ENCODE results near the gene CANT1. TPM values are rescaled to one million over a fixed set of nuclear protein-coding genes. Genes with fewer than 3 reads are reported as not detected.

The CANT1 gene
- total RNA-seq, 4 donors from 2014 or later = 21.2 to 33.7 (median 27.0) TPM

DNA sequence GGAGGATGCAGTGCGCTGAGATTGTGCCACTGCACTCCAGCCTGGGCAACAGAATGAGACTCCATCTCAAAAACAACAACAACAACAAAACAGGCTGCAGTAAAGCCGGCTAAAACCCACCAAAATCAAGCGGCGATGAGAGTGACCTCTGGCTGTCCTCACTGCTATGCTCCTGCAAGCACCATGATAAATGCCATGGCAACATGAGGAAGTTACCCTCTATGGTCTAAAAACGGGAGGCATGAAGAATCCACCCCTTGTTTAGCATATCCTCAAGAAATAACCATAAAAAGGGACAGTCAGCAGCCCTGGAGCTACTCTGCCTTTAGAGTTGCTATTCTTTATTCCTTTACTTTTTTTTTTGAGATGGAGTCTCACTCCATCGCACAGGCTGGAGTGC, 21.4 kb downstream of the CANT1 start:
- DNase-seq (ENCODE audit: extremely low spot score) = no peak
- H3K36me3 ChIP-seq = peaks cover 4 to 37% (median 33%) of the 10 kb centered on the region in 4 donors
- intact Hi-C loops (cut with DNase I) = no loop called here
- H3K27ac ChIP-seq (replicated peaks in 1 of 4) = no peak overlapping the region
- no peaks in the 10 kb centered on the region for H3K27me3 ChIP-seq
- no peaks in the 10 kb centered on the region for H3K9me3 ChIP-seq
- no peak overlapping the region for H3K4me3 ChIP-seq
- TF ChIP-seq POLR2AphosphoS5 (IDR thresholded peaks at IDR 0.05) (no peak), POLR2A (IDR thresholded peaks at IDR 0.05; ENCODE audit: low read depth) (no peak), EP300 (IDR thresholded peaks at IDR 0.05) (no peak), CTCF (IDR thresholded peaks at IDR 0.05) (no peak)
- peaks cover 16 to 26% (median 26%) of the 10 kb centered on the region in 4 donors for H3K4me1 ChIP-seq
- WGBS = 78% methylated on average over 3 of the region's 6 CpGs

- WGBS = 21% methylated on average over 15 of the region's 15 CpGs
- Histone ChIP-seq H3K27me3 (no peaks in the 10 kb centered on the region), H3K4me1 (peaks cover 16 to 26% (median 22%) of the 10 kb centered on the region in 4 donors), H3K27ac (replicated peaks in 1 of 4) (peak overlapping the region; percentile 22 to 68 (median 43)), H3K4me3 (peak overlapping the region; percentile 25 to 49 (median 38)), H3K9me3 (no peaks in the 10 kb centered on the region), H3K36me3 (peaks cover 4 to 23% (median 19%) of the 10 kb centered on the region in 4 donors)
- intact Hi-C loops (cut with DNase I) = no loop called here
- no peak for DNase-seq (ENCODE audit: extremely low spot score)
- TF ChIP-seq POLR2AphosphoS5 (IDR thresholded peaks at IDR 0.05) = peak; percentile 17 to 24
- no peak for TF ChIP-seq POLR2A (IDR thresholded peaks at IDR 0.05; ENCODE audit: low read depth)
- no peak for TF ChIP-seq EP300 (IDR thresholded peaks at IDR 0.05)
- TF ChIP-seq CTCF (IDR thresholded peaks at IDR 0.05) = no peak
These were observed 22.8 kb downstream of the CANT1 start for GRCh38 chr17:78986649-78987328.

DNA sequence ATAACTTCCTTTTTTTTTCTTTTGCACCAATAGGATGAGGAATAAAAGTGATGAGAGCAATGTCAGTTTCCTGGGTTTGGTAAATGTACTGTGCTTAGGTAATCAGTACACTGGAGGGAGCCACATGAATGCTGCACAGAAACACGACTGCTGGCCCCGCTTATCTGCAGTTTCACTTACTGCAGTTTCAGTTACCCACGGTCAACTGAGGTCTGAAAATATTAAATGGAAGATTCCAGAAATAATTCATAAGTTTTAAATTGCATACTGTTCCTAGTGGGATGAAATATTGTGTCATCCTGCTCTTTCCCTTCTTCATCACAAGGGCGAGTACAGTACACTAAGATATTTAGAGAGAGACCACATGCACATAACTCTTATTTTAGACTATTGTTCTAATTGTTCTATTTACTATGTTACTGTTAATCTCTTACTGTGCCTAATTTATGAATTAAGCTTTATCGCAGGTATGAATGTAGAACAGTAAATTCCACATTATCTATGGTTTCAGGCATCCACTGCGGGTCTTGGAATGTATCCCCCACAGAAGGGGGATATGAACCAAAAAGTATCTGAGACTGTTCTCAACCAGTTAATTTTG, 23.4 kb downstream of the CANT1 start:
- 40% methylated on average over 6 of the region's 6 CpGs for WGBS
- peak overlapping the region; percentile 25 to 49 (median 38) for H3K4me3 ChIP-seq

DNA sequence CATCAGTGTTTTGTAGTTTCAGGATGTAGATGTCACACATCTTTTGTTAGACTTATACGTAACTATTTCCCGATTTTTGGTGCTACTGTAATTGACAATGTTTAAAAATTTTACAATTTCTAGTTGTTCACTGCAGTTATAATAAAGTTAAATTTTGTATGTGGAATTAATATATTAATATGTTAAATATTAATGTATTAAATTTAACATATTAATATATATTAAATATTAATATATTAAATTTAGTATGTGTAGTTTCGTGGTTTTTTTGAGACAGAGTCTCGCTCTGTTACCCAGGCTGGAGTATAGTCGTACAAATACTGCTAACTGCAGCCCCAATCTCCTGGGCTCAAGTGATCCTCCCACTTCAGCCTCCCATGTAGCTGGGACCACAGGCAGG, 24.2 kb downstream of the CANT1 start:
- Histone ChIP-seq H3K27ac (replicated peaks in 1 of 4) (peak overlapping the region in 1 of 4 donors; percentile 68), H3K9me3 (no peaks in the 10 kb centered on the region), H3K4me1 (peaks cover 16 to 26% (median 24%) of the 10 kb centered on the region in 4 donors), H3K36me3 (peaks cover 0 to 9% (median 5%) of the 10 kb centered on the region in 4 donors), H3K27me3 (no peaks in the 10 kb centered on the region), H3K4me3 (no peak overlapping the region)
- 92% methylated on average over 5 of the region's 5 CpGs for WGBS
- intact Hi-C loops (cut with DNase I) = no loop called here
- no peak for DNase-seq (ENCODE audit: extremely low spot score)
- TF ChIP-seq EP300 (IDR thresholded peaks at IDR 0.05) = no peak
- TF ChIP-seq CTCF (IDR thresholded peaks at IDR 0.05) = no peak
- no peak for TF ChIP-seq POLR2AphosphoS5 (IDR thresholded peaks at IDR 0.05)
- TF ChIP-seq POLR2A (IDR thresholded peaks at IDR 0.05; ENCODE audit: low read depth) = no peak

More for the DNA sequence above, 23.4 kb downstream of the CANT1 start:
- TF ChIP-seq POLR2A (IDR thresholded peaks at IDR 0.05; ENCODE audit: low read depth) = no peak
- no peak for TF ChIP-seq POLR2AphosphoS5 (IDR thresholded peaks at IDR 0.05)
- peak; percentile 12 to 25 (median 22) for TF ChIP-seq CTCF (IDR thresholded peaks at IDR 0.05)
- no peak for TF ChIP-seq EP300 (IDR thresholded peaks at IDR 0.05)
- no peaks in the 10 kb centered on the region for H3K27me3 ChIP-seq
- H3K4me1 ChIP-seq = peaks cover 16 to 26% (median 22%) of the 10 kb centered on the region in 4 donors
- H3K27ac ChIP-seq (replicated peaks in 1 of 4) = peak overlapping the region; percentile 22 to 68 (median 43)
- intact Hi-C loops (cut with DNase I) = no loop called here
- no peaks in the 10 kb centered on the region for H3K9me3 ChIP-seq
- H3K36me3 ChIP-seq = peaks cover 0 to 17% (median 13%) of the 10 kb centered on the region in 4 donors
- no peak for DNase-seq (ENCODE audit: extremely low spot score)

Data from esophagus muscularis mucosa (tissue), 4 donors.